Panc1 (cell line): Measurements from ENCODE around the gene GTF2H3.

Experiments
- CTCF ChIP-seq: fragments of 450-650 bp; IDR thresholded peaks from 2 replicates; pipeline ENCODE4 v1.5.1; 2017; ENCODE audit warnings: mild to moderate bottlenecking
- POLR2AphosphoS5 ChIP-seq: IDR thresholded peaks from 2 replicates; pipeline ENCODE4 v1.6.1; 2012; ENCODE audit warnings: mild to moderate bottlenecking, low read depth, low read length, moderate library complexity
- REST ChIP-seq, 2 experiments: IDR thresholded peaks; 2 replicates each; pipeline ENCODE4 v1.6.1; 2011 to 2012; ENCODE audit warnings: low read depth in 2 of 2, control low read depth in 1 of 2, low read length in 1 of 2, mild to moderate bottlenecking in 1 of 2, moderate library complexity in 1 of 2; ENCODE audit not compliant: insufficient read depth in 1 of 2
- SIN3A ChIP-seq: IDR thresholded peaks from 2 replicates; pipeline ENCODE4 v1.6.1; 2012; ENCODE audit warnings: low read depth, mild to moderate bottlenecking, low read length, moderate library complexity, borderline replicate concordance; ENCODE audit not compliant: insufficient read depth
- TCF7L2 ChIP-seq: IDR thresholded peaks from 2 replicates; pipeline ENCODE4 v1.6.1; 2011; ENCODE audit warnings: mild to moderate bottlenecking, low read depth, low read length, inconsistent platforms

- TF ChIP-seq REST (IDR thresholded peaks at IDR 0.05; ENCODE audit: insufficient read depth in 1 of 2, low read depth in 2 of 2, low read length in 1 of 2): no peak
- no peak for TF ChIP-seq CTCF
- TF ChIP-seq SIN3A: no peak
- TF ChIP-seq POLR2AphosphoS5: no peak
- no peak for TF ChIP-seq TCF7L2
Observed at GRCh38 chr12:123643911-123644310, 10.3 kb downstream of the GTF2H3 start.
